ELR (cell line): Measurements from ENCODE around the gene RPL27A.
A peak's percentile ranks its signal among the peaks of the same experiment; 100 is the strongest.

ENCODE experiments used
- DNase-seq: peaks from one replicate; pipeline ENCODE4 v3.0.0-alpha.2; 2015; ENCODE audit warnings: low read depth

RPL27A gene

DNA sequence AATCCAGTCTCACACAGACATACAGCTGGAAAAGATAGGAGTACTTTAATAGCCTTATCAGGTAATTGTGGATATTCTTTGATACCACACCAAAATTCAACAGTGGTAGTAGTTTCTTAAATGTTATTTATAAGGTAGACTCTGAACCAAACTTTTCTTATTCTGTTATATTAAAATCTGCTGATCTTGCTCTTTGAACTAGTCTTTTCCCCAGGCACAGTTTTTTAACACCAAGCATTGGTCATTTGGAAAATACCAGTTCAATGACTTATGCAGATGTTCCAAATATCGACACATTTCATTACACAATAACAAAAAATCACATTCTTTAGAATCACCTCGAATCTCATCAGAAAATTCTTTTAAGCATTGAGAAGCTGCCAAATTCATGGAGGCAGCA, 7.7 kb upstream of the RPL27A start:
- DNase-seq = no peak

DNA sequence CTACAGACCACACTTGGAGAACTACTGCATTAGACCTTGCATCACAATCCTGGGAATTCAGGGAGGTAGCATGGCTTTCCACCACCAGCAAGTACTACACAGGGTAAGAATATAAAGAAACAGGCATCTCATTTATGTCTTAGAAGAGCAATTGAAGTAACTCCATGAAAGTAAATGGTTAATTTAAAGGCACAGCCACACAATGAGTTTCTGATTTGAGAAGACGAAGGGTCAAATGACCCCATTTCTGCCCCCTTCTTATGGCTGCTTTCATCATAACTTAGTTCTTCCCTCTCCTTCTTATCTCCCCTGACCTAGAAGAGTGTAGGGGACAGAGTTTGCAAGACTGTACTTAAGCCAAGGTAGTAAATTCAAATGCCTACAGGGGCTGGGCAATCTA, 6.1 kb upstream of the RPL27A start:
- DNase-seq = no peak

DNA sequence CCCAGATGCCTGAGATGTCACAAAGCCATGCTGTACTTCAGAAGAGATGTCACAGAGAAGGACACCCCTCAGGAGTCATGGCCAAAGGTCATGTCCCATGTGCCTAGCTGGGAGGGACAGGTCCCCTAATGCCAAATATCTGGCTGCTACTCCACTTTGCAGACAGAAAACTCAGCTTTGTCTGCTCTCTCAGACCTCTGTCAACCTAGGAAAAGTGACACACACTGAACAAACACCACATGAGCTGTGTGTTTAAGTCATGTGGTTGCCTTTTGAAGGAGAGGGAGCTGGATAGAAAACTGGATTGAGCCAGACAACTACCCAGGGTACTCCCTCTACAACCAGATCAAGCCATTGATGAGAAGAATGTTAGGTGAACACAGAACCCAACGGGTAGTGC, 3.6 kb upstream of the RPL27A start:
- DNase-seq = no peak

GRCh38 chr11:8681837-8682302, 722 bp upstream of the RPL27A start:
- no peak for DNase-seq

- no peak for DNase-seq
These were observed 669 bp downstream of the RPL27A start for GRCh38 chr11:8683115-8683807.

DNA sequence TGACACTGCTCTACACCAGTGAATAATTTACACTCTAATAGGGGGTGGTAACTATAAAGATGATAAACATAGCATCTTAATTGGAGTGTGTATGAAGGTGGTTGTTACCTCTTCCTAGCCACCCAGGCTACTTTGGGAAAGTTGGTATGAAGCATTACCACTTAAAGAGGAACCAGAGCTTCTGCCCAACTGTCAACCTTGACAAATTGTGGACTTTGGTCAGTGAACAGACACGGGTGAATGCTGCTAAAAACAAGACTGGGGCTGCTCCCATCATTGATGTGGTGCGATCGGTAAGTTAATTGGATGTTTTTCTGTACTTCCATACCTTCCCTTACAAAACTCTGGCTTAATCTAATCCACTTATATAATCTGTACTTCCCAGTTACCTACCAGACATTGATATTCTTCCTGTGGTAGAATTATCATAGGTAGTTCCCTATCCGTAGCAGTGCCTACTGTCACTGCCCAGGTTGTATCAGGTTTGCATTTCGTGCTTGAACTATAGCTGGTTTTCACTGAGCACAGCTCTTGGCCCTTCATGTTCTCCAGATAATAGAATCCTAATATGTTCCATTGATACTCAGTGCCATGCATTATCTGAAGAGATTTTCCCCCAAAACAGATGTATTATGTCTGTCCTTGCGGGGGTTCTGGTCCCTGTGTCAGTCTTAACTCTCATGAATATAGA, 2.2 kb downstream of the RPL27A start:
- no peak for DNase-seq

- DNase-seq = no peak
These were observed 2.7 kb downstream of the RPL27A start for GRCh38 chr11:8685306-8685705.

GRCh38 chr11:8685820-8686219, 3.2 kb downstream of the RPL27A start:
- no peak for DNase-seq

GRCh38 chr11:8686325-8686724, 3.7 kb downstream of the RPL27A start:
- DNase-seq = no peak

DNA sequence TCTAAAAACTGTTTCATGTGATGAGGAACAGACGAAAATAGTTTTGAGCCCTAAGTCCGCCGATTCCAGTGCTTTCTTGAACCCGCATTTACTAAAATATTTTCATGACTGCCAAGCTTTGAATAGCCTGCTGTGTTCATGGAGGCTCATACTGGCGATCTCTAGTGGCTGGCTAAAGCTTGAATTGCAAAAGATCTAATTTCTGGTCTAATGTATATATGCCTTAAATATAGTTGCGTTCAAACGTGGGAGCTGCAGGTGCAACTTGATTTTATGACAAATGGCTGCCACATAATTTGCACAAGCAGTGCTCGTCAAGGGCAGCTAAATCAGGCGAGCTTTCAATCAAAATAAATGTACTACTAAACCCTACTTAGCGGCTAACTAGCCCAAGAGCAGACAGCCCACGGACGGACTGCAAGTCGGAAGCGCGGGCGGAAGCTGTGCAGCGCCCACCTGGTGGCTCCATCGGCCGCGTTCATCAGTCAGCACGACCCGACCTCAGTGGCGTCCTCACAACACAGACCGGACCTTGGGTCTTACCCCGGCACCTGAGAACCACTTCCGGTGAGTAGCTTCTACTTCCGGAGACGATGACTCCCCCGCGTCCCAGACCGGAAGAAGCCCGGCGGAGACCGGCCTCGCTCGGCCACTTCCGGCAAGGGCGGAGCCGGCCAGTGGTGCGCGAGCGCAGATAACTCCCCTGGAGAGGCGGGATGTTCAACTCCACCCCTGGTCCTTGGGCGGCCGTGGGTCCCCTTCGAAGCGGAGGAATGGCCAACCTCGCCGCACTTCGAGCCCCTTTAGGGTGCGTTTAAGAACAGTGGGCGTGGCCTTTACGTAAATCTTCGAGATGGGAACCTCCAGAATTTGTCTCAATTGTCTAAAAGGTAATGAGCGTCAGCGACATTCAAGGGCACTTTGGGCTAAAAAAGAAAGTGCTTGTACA, 6.1 kb downstream of the RPL27A start:
- DNase-seq = peak; percentile 99

DNA sequence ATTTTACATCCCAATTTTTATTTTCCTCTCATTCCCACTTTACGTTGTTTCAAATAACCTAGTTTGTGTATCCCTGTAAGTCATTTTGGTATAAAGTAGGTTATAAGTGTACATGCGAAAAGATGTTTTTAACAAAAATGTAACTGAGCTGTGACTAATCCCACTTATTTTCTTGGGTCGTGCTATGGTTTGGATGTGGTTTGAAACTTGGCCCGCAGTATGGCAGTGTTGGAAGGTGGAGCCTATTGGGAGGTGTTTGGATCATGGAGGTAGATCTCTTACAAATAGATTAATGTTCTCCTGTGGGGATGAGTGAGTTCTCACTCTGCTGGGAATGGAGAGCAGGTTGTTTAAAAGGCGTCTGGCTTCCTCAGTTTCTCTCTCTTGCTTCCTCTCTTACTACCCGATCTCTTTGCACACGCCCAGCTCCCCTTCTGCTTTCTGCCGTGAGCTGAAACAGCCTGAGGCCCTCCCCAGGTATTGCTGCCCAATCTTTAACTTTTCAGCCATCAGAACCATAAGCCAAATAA, 7.2 kb downstream of the RPL27A start:
- peak; percentile 45 for DNase-seq

- no peak for DNase-seq
These were observed 8.1 kb downstream of the RPL27A start for GRCh38 chr11:8690374-8691342.

- no peak for DNase-seq
These were observed 9.0 kb downstream of the RPL27A start for GRCh38 chr11:8691601-8692000.

DNA sequence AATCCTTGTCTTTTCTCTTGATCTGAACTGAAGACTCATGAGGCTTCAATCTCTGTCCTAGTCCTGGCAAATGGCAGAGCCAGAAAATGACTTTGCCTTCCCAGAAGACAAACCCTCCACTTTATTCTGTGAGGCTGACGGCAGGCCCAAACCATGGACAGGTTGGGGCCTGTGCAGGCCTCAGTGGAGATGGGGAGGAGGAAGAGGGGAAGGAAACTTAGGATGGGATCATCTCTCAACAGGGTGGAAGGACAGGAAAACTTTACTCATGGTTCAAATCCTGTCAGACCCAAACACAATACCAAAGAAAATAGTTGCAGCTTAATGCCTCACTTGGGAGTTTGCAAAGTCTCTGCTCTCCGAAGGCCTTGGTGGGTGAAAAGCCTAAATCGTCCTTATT, 9.8 kb downstream of the RPL27A start:
- no peak for DNase-seq

DNA sequence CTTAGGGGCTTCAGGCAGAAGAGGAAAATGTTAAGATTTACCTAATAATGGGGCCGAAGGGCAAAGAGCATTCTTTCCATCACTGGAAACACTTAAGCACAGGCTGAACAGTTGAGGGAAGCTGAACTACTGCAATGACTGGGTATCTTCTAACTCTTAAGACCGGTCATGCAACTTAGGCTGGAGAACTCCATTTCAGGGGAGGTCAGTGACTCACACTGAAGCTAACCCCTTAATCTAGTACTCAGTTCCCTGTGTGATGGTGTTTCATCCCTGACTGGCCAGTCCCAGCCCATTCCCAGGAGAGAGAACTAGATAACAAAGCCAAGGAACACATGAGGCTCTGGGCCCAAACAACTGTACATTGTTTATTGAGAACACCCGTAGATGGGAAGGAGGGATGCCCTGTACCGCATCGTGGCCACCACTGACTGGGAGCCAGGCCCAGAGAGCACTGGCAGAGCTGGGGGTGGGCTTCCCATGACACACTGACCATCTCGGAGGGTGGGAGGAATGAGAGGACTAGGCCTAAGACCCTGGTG, 10.5 kb downstream of the RPL27A start:
- DNase-seq = peak; percentile 56

DNA sequence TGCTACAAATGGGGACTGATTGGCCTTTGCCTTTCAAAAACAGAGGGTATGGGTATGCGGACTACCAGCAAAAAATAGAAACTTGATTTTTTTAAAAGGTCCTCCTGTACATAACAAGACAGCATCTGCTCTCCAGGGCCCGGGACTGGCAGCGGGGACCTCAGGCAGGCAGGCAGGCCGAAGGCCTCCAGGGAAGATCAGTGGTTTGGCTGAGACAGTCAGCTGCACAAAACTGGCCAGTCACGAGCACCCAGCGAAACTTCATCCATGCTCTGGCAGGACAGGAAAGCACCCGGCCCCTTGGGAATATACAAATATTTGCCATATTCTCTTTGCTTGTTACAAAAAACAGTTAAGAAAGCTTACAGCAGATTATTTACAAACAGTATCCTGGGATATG, 11.0 kb downstream of the RPL27A start:
- no peak for DNase-seq

- DNase-seq = no peak
These were observed 11.5 kb downstream of the RPL27A start for GRCh38 chr11:8694137-8694536.

DNA sequence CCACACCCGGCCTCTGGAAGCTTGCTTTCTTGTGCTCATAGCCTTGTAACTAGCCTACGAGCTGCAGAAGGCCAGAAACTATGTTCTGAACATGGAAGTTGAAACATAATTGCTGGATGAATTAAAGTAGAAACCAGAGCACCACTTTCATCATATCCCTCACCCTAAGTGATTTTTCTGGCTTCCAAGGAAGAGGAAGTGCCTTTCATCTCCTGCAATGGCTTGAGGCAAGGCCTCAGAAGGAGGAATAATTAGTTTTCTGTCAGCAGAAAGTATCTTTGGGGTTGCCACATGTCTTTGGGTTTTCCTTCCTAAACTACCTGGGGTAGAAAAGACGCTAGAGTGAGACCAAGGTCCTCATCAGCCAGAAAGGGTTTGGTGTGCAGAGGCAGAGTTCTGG, 14.5 kb downstream of the RPL27A start:
- DNase-seq = no peak

GRCh38 chr11:8698379-8698851, 15.8 kb downstream of the RPL27A start:
- DNase-seq = no peak

GRCh38 chr11:8698917-8699441, 16.4 kb downstream of the RPL27A start:
- no peak for DNase-seq
